Measurements from ENCODE around the gene SPOCD1.

- TF ChIP-seq POLR2A (IDR thresholded peaks at IDR 0.05) = no peak
- TF ChIP-seq, protein P1, sequence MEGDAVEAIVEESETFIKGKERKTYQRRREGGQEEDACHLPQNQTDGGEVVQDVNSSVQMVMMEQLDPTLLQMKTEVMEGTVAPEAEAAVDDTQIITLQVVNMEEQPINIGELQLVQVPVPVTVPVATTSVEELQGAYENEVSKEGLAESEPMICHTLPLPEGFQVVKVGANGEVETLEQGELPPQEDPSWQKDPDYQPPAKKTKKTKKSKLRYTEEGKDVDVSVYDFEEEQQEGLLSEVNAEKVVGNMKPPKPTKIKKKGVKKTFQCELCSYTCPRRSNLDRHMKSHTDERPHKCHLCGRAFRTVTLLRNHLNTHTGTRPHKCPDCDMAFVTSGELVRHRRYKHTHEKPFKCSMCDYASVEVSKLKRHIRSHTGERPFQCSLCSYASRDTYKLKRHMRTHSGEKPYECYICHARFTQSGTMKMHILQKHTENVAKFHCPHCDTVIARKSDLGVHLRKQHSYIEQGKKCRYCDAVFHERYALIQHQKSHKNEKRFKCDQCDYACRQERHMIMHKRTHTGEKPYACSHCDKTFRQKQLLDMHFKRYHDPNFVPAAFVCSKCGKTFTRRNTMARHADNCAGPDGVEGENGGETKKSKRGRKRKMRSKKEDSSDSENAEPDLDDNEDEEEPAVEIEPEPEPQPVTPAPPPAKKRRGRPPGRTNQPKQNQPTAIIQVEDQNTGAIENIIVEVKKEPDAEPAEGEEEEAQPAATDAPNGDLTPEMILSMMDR (IDR thresholded peaks at IDR 0.05) = no peak
Measured at GRCh38 chr1:31830511-31830910, 14.7 kb upstream of the SPOCD1 start.

Measured in ovary (tissue), 3 donors.